BJ (cell line): ENCODE measurements around the gene UGCG. TPM values are rescaled to one million over a fixed set of nuclear protein-coding genes. Genes with fewer than 3 reads are reported as not detected.
"Not testable (repeated sequence)": the region's sequence is repeated elsewhere in the genome, so short reads cannot be mapped to it uniquely, and the experiment has no call there.

Experiments
- CTCF ChIA-PET: fragments of 350-600 bp; formaldehyde crosslinking; extraction: SDS; loops from one replicate; lab custom pipeline; 2021; ENCODE audit warnings: antibody characterized with exemption, inconsistent platforms; lab: Yijun Ruan, JAX
- POLR2A ChIA-PET: fragments of 300-600 bp; sonication (Branson Sonifier 250); formaldehyde crosslinking; extraction: SDS; loops from one replicate; lab custom pipeline; 2021; ENCODE audit warnings: antibody characterized with exemption; lab: Charles Lee
- DNase-seq: peaks from one replicate; pipeline ENCODE4 v3.0.0-alpha.2; 2011; ENCODE audit warnings: low read depth
- H3K27me3 ChIP-seq: 2 replicates; pipeline ENCODE4 v1.6.0; 2011; ENCODE audit warnings: low read length; ENCODE audit not compliant: control insufficient read depth, insufficient read depth
- H3K36me3 ChIP-seq: 2 replicates; pipeline ENCODE4 v1.5.1; 2011; ENCODE audit warnings: low read length; ENCODE audit not compliant: control insufficient read depth, insufficient read depth
- H3K4me3 ChIP-seq: 2 replicates; pipeline ENCODE4 v1.5.1; 2011; ENCODE audit warnings: low read depth, mild to moderate bottlenecking, control low read depth, low read length
- polyA plus RNA-seq: library from polyadenylated mRNA; depleted of rRNA; stranded (reverse); fragments of >200 nt; gene quantifications from 2 replicates; pipeline ENCODE4 v1.2.3, GENCODE V29; 2011
- TF ChIP-seq, protein P1 (sequence below): IDR thresholded peaks from 2 replicates; pipeline ENCODE4 v1.5.1; 2011; ENCODE audit warnings: low read depth, mild to moderate bottlenecking, control low read depth, inconsistent platforms, low read length, moderate library complexity; ENCODE audit not compliant: insufficient read depth

Gene UGCG
- polyA plus RNA-seq, 1 experiment, result 34.3 TPM

DNA sequence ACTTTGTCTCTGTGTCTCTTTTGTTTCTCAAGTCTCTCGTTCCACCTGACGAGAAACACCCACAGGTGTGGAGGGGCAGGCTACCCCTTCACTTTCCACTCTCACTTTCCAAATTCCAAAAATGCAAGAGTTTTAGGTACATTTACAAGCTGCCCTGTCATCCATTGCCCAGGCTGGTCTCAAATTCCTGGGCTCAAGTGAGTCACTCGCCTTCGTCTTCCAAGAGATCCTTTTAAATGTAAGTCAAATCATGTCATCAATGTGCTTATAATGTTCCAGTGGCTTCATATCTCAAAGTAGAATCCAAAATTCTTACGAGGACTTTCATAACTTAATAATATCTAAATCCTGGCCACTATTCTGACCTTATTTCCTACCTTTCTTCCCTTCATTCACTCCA, 20.4 kb upstream of the UGCG start:
- no peak overlapping the region for H3K4me3 ChIP-seq
- H3K36me3 ChIP-seq, result no peaks in the 10 kb centered on the region
- no peak for DNase-seq
- no peaks in the 10 kb centered on the region for H3K27me3 ChIP-seq
- CTCF ChIA-PET, result interaction anchor here (0.6 kb wide), 1 partner anchor 42 kb away, joined by 3 read pairs; no protein-coding TSS in a partner anchor
- POLR2A ChIA-PET, result no interaction called here
- TF ChIP-seq, protein P1, sequence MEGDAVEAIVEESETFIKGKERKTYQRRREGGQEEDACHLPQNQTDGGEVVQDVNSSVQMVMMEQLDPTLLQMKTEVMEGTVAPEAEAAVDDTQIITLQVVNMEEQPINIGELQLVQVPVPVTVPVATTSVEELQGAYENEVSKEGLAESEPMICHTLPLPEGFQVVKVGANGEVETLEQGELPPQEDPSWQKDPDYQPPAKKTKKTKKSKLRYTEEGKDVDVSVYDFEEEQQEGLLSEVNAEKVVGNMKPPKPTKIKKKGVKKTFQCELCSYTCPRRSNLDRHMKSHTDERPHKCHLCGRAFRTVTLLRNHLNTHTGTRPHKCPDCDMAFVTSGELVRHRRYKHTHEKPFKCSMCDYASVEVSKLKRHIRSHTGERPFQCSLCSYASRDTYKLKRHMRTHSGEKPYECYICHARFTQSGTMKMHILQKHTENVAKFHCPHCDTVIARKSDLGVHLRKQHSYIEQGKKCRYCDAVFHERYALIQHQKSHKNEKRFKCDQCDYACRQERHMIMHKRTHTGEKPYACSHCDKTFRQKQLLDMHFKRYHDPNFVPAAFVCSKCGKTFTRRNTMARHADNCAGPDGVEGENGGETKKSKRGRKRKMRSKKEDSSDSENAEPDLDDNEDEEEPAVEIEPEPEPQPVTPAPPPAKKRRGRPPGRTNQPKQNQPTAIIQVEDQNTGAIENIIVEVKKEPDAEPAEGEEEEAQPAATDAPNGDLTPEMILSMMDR, result no peak

DNA sequence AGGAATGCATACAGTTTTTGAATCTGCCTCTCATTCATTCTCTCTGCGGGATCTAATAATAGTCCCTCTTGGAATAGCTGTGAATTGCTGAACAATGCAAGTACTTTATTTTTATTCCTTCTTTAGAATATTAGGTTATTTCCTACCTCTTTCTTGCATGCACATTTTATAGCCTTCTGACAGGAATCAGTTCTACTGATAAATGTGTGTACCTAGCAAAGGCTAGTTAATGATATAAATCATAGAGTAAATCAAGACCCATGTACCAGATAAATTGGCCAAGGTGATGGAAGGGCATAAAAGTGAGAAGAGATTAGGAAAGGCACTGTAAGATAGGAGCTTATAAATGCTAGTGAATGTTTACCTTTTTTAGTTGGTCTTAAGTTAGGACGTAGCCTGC, 19.2 kb upstream of the UGCG start:
- Histone ChIP-seq H3K36me3 (no peaks in the 10 kb centered on the region), H3K4me3 (no peak overlapping the region), H3K27me3 (no peaks in the 10 kb centered on the region)
- DNase-seq, result no peak
- CTCF ChIA-PET, result no interaction called here
- POLR2A ChIA-PET, result interaction anchor here (0.6 kb wide), 1 partner anchor 979 kb away, joined by 3 read pairs; no protein-coding TSS in a partner anchor
- TF ChIP-seq, protein P1, result no peak

DNA sequence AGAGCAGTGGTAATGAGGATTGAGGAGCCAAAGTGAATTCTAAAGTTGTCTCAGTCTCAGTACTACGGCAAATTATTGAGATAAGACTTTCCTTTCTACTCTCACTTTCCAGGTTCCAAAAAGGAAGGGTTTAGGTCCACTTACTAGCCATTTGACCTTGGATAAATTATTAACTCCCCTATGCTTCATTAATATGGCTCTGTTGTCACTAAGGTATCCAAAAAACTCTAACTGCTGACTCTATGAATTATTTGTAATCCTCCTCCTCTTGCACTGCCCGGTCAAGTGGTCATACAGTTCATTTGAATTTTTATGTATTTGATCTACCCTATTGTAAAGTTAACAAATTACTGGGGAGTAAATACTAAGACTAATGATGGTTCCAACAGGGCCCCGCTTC, 17.7 kb upstream of the UGCG start:
- ChIA-PET CTCF (no interaction called here), POLR2A (no interaction called here)
- no peak for DNase-seq
- Histone ChIP-seq H3K36me3 (no peaks in the 10 kb centered on the region), H3K4me3 (no peak overlapping the region), H3K27me3 (no peaks in the 10 kb centered on the region)
- TF ChIP-seq, protein P1, result no peak

DNA sequence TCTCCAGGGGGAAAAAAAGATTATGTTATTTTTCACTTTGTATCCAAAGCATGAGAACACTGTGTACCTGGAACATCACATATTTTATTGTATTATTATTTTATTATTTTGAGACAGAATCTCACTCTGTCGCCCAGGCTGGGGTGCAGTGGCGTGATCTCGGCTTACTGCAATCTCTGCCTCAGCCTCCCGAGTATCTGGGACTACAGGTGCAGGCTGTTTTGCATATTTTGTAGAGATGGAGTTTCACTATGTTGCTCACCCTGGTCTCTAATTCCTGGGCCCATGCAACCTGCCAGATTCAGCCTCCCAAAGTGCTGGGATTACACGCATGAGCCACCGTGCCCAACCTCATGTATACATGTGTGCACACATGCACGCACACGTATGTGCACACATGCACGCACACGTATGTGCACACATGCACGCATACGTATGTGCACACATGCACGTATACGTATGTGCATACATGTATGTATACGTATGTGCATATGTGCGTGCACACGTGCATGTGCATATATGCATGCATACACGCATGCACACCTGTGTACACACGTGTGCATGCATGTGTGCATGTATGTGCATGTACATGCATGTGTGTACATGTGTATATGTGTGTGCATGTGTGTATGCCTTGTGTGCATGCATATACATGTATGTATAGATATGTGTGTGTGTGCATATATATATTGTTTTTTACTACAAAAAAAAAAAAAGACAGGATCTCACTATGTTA, 9.5 kb upstream of the UGCG start:
- H3K27me3 ChIP-seq, result no peaks in the 10 kb centered on the region
- ChIA-PET CTCF (no interaction called here), POLR2A (no interaction called here)
- no peaks in the 10 kb centered on the region for H3K36me3 ChIP-seq
- no peak for DNase-seq
- TF ChIP-seq, protein P1, result no peak
- H3K4me3 ChIP-seq, result no peak overlapping the region

DNA sequence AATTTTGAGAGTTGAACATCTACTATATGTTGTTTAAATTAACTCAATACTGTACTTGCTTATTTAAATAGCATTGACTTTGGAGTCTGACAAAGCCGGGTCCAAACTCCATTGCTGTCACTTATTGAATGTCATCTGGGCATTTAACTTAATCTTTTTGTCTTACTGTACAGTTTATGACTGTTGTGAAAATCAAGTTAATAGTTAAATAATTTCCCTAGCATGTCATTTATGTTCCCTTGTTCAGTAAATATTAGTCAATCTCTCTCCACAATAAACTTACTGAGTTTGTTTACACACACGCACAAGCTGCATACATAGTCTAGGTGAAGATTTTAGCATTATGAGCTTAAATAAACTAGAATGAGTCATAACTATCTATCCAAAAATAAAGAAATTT, 6.3 kb upstream of the UGCG start:
- CTCF ChIA-PET, result interaction anchor here (0.6 kb wide), 1 partner anchor 41 kb away, joined by 3 read pairs; no protein-coding TSS in a partner anchor

DNA sequence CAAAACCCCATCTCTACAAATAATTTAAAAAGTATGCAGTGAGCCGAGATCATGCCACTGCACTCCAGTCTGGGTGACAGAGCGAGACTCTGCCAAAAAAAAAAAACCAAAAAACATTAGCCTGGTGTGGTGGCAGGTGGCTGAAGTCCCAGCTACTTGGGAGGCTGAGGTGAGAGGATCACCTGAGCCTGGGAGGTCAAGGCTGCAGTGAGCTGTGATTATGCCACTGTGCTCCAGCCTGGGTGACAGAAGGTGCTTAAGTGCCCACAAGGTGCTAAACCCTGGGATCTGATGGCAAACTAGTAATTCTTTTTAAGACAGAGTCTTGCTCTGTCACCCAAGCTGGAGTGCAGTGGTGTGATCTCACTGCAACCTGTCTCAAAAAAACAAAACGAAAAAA, 5.7 kb upstream of the UGCG start:
- H3K27me3 ChIP-seq, H3K36me3 ChIP-seq, POLR2A ChIA-PET, DNase-seq, H3K4me3 ChIP-seq, CTCF ChIA-PET: not testable (repeated sequence)

More for the DNA sequence above, 6.3 kb upstream of the UGCG start:
- Histone ChIP-seq H3K36me3 (no peaks in the 10 kb centered on the region), H3K27me3 (no peaks in the 10 kb centered on the region), H3K4me3 (no peak overlapping the region)
- TF ChIP-seq, protein P1, result no peak
- no peak for DNase-seq
- POLR2A ChIA-PET, result no interaction called here
